HG03521 (cell line): ENCODE measurements around the gene ZMYND10.
"Not testable (repeated sequence)": the region's sequence is repeated elsewhere in the genome, so short reads cannot be mapped to it uniquely, and the experiment has no call there.

Experiments
- ATAC-seq: cut with Tn5 transposase; IDR thresholded peaks from one replicate; pipeline ENCODE4 v1.9.1; 2021; ENCODE audit warnings: mild to moderate bottlenecking, moderate library complexity; ENCODE audit not compliant: unreplicated experiment

Gene ZMYND10

GRCh38 chr3:50312041-50312440, 33.5 kb downstream of the ZMYND10 start:
- ATAC-seq = not testable (repeated sequence)

GRCh38 chr3:50304601-50305000, 40.9 kb downstream of the ZMYND10 start:
- no peak for ATAC-seq

DNA sequence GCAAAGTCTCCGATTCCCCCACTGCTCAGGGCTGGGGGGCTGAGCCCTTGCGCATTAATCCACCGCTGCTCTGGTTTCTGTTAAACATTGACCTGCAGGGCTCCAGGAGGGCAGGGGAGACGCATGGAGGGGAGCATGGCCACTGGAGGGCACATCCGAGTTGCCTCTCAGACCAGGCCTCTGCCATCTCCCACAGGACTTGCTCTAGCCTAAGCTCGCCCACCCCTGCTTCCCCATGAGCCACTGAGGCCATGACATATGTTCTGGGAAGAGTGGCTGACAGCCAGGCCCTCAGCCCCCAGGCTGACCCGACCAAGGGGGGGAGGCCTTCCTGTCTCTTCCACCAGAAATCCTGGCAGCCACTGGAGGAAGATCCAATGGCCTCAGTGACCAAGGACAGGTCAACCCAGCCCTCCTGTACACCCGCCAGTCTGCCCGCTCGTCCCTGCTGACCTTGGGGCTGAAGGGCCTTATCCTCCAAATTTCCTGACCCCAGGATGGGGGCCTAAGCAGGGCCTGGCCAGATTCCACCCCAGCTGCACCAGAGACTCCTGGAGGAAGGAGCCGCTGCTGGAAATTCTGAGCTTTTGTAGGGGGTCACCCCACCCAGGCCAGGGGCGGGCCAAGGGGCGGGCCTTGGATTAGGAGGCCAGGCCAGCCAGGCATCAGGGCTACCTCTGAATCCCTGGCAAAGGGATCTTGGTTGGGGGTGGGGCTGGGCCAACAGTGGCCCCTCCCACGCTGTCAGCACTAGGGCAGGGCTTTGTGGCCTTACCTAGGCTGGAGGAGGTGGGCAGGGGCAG, 42.3 kb downstream of the ZMYND10 start, which contains the start of gene HYAL1:
Gene HYAL1 (minus strand): TSS at position 562 of the 803 bp plus-strand sequence. CDS start 618 bp downstream, outside the sequence.
- ATAC-seq = no peak

DNA sequence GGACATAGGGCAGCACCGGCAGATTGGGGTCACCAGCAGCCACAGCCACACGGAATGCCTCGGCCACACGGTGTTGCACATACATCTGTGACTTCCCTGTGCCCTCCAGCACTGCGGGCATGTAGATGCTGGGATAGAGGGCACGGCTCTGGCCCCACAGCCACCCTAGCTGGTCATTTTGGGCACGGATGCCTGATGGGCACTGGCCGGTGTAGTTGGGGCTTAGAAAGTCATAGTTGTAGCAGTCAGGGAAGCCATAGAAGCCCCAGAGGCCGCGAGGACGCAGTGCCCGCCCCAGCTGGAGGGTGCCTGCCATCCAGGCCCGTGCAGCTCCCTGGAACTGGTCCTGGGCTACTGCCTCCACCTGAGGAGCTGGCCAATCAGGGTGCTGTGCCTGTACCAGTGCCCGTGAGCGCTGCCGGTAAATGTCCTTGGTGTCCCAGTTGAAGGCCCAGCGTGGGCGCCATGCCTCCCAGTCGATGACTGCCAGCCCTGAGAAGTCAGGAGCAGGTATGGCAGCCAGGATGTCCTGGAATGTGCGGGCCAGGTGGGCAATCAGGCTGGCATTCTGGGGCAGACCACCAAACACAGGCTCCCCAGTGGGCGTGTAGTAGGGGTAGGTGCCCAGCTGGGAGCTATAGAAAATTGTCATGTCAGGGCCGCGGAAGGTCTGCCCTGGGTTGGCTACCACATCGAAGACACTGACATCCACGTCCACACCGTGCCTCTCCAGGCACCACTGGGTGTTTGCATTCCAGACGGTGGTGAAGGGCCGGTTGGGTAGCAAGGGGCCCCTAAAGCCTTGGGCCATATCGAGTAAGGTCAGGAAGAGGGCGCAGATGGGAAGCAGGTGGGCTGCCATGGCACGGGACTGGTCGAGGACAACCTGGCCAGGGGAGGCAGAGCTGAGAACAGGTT, 43.2 kb downstream of the ZMYND10 start:
- ATAC-seq = no peak

GRCh38 chr3:50300681-50301254, 44.8 kb downstream of the ZMYND10 start:
- ATAC-seq = no peak

GRCh38 chr3:50299929-50300680, 45.4 kb downstream of the ZMYND10 start:
- ATAC-seq = no peak

DNA sequence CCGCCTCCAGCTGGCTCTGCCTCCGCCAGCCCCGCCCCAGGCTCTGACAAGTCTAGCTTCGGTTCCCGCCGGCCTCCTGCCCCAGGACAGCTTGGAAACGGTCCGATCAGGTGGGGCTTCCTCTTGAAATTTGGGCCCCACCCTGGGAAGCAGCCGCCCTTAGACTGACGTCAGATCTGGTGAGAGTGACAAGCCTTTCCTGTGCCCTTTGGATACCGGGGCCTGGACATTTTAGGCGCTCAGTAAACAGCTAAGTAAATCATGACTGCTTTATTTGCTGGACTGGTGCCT, 45.9 kb downstream of the ZMYND10 start:
- no peak for ATAC-seq

- peak; percentile 82 for ATAC-seq
Observed at GRCh38 chr3:50298836-50299637, 46.5 kb downstream of the ZMYND10 start, which contains the start of the genes HYAL3 and NAA80. HYAL3 (minus strand) TSS chr3:50299405; CDS start chr3:50295602, 3,803 bp downstream. NAA80 (minus strand) TSS chr3:50299405; CDS start chr3:50297463, 1,942 bp downstream.

DNA sequence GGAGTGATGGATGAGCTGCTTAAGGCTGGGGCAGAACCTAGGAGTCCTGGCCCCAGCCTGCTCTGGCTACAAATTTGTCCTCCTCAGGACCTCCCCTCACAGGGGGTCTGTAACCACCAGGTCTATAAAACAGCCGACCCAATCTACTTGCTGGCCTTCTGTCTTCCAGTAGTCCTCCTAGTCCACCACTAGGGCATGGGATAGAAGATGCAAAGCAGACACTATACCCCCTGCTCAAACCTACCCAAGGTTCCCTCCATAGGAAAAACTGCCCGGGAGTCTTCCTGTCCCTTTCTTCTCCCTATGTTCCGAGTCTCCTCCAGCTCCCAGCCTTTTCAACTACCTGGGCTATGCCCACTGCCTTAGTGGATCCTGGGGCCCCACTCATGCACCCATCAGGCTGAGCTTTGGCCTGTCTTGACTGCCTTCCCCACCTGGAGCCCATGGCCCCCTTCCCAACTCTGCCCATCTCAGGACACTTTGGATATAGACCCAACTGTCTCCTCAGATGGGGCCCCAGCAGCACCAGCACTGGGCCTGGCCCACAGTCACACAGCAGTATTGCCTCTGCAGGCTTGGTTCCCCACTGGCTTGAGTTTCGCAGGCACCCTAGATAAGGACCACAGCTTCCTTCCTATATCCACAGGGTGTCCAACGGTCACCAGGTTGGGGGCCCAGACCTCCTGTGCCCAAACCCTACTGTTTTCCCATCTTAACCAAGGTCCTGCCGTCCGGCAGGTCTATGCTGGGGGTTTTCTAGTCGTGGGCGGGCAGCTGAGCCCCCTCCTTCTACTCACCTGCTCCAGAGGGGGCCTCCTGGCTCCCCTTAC, 47.4 kb downstream of the ZMYND10 start:
- no peak for ATAC-seq

- ATAC-seq = no peak
Observed at GRCh38 chr3:50297384-50297775, 48.2 kb downstream of the ZMYND10 start.

- no peak for ATAC-seq
Observed at GRCh38 chr3:50296721-50297383, 48.7 kb downstream of the ZMYND10 start.

- no peak for ATAC-seq
Observed at GRCh38 chr3:50295553-50296431, 49.7 kb downstream of the ZMYND10 start.

GRCh38 chr3:50294492-50295403, 50.8 kb downstream of the ZMYND10 start:
- ATAC-seq = no peak

GRCh38 chr3:50294089-50294488, 51.4 kb downstream of the ZMYND10 start:
- no peak for ATAC-seq

DNA sequence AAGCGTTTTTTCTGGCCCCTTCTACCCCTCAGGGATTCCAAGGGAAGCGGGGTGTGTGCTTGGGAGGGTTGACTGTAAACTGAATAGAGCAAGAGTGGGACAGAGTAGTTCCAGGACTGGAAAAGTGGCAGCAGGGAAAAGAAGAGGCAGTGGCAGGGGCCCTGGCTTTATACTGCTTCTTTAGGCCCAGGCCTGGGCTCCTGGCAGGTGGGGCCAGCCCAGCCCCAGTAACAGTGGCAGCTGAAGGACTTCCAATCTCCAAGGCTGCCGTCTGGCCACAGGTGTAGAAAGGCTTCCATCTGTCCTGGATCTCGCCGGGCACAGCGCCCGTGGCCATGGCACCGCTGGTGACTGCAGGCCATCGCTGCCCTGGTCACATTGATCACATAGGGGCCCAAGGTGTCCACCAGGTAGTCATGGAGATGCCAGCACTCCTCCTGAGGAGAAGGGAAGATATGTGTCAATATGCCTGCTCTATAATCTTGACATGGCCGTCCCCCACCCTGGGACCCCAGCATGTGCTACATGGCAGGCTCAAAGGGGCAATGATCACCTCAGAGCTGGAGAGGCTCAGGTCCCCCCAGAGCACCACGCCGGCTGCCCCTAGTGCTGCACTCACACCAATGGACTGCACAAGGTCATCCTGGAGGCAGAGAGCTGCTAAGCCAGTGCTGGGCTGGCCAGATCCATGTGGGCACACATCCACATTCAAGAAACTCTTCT, 52.3 kb downstream of the ZMYND10 start:
- no peak for ATAC-seq
